ENCODE data around the gene ERICH2.

ERICH2 gene

DNA sequence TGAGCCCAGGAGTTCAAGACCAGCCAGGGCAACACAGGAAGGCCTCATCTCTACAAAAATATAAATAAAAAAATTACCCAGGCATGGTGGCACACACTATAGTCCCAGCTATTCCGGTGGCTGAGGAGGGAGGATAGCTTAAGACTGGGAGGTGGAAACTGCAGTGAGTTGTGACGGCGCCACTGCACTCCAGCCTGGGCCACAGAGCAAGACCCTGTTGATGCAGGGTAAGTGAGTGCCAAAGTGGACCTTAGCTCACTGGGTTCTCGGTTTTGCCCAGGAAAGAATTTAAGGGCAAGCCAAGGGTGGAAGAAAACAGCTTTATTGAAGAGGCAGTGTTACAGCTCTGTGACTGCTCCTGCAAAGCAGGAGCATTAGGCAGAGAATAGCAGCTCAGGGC, 6.9 kb upstream of the ERICH2 start:
- DNase-seq (ENCODE audit: low spot score): no peak

DNA sequence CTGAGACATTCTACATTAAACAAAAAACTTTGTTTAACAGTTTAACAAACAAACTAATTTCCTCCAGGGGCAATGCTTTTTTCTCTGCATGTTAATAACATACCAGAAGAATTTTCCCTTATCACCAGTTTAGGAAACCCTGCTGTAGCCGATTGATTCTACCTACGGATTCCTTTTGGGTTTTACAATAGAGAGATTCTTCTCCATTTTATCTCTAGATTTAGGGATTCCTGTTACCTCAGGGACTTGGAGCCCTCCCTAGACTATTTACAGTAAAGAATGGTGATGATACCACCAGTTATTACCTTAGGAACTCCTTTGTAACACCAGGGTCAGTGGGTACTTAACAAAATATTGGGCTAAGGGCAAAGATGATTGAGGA, 5.3 kb upstream of the ERICH2 start:
- DNase-seq (ENCODE audit: low spot score): no peak

DNA sequence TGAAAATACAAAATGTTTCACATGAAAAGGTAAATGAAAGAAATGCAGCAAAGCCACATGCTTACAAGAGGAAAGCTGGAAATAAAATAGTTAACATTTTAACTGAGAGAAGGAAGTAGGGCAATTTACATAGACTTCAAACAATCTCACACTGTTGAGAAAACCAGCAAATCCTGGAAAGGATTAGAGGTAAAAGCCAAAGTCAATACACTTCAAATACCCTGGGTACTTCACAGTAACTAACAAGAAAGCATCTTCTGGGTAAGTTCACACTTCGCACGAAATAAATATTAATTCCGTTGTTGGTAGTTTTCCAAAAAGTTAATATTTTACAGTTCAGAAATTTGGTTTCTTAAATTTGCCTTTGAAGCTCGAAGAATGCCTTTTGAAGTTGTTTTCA, 3.5 kb upstream of the ERICH2 start:
- DNase-seq (ENCODE audit: low spot score): no peak

DNA sequence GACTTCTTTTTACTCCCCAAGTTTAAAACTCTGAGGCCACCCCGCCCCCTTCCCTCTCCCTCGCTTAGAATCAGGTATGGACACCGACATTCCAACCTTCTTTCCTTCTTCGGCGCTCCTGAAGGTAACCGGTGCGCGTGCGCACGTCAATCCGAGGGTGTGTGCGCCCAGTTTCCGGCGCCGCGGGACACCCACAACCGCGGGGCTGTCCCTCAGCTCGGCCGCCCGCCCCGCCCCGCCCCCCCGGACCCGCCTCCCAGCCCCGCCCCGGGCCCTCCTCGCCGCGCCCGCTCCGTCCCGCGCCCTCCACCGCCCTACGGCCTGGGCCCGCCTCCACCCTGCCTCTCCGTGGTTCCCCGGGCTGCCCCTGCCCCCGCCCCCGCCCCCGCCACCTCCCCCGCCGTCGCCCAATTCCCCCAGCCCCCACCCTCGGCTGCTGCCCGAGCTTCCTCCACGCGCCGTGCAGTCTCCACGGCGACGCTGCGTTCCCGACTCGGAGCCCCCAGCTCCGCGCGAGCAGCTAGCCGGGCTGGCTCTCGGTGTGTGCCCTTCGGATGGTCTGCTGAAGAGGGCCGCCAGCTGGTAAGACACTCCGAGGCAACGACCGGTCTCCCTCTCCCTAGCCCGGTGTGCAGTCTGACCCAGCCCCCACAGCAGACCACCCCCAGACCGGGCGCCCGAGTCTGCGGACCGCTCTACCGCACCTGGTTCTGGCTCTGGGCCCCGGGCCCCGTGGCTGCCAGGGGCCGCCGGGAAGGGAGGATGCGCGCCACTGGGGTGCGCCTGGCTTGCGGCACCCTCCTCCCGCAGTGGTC, 635 bp downstream of the ERICH2 start:
- DNase-seq (ENCODE audit: low spot score): peak; percentile 19

DNA sequence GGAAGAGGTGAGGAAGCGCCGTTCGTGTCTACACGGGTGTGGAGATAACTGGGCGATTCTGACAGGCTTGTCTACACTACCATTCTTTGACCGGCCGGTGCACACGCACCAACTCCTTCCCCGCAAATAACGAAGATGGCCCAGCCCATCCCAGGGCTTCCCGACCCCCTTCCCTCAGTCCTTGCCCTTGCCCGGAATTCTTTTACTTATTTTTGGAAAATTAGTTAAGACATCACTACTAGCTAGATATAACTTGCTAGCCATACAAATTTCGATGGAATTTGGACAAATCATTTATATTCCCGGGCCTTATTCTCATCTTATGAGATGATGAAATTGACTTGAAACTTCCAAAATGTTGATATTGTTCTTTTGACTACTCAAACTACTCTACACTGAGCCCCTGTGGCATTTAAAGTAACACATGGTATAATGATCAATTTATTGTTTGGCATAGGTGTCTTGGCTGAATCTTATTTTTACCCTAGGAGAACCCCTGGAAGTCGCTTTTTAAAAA, 1.3 kb downstream of the ERICH2 start:
- DNase-seq (ENCODE audit: low spot score): peak; percentile 5

DNA sequence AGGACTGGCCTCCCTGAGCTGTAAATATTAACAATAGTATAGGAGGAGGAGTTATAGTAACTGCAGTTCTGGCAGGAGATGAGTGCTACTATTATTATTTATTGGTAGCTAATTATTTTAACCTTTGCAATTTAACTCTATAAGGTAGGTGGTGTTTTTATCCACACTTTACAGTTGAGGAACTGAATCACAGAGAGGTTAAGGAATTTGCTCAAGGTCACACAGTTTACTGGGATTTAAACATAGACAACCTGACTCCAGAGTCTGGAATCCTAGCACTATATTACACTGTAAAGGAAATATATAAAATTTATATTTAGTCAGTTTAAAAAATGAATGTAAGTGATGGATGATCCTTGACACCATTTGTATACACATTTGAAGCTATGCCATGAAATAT, 2.1 kb downstream of the ERICH2 start:
- DNase-seq (ENCODE audit: low spot score): no peak

DNA sequence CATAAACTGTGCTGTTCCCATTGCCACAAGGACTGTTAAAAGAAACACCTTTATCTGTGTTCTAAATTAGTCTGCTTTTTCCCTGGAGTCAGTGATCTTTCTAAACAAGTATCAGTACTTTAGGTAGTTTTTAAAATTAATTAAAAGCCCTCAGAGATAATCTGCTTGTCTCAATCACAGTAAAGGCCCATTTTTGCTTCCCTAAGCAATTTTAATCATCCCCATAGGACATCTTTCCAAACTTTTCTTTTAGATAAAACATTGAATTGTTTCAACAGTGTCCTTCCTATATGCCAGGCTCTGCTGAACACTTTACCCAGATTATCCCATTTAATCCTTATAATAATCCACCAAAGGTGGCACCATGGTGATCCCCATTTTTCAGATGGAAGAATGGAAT, 3.9 kb downstream of the ERICH2 start:
- DNase-seq (ENCODE audit: low spot score): no peak

DNA sequence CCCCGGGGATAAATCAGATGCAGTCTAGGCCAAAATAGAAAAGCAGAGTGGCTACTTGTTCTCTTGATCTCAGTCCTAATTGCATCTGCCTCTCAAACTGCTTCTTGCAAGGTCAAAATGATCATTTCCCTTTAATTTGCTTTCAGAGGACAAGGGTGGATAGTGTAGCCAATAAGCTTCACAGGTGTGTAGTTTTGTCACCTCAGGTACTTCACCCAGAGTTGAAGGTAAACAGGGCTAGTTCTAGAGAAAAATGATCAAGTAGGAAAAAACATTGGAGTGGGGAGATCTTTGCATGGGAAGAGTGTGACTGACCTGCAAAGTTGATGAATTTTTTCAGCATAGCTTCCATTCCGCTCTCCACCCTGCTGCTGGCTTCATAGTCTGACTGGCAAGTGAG, 8.7 kb downstream of the ERICH2 start:
- no peak for DNase-seq (ENCODE audit: low spot score)

DNA sequence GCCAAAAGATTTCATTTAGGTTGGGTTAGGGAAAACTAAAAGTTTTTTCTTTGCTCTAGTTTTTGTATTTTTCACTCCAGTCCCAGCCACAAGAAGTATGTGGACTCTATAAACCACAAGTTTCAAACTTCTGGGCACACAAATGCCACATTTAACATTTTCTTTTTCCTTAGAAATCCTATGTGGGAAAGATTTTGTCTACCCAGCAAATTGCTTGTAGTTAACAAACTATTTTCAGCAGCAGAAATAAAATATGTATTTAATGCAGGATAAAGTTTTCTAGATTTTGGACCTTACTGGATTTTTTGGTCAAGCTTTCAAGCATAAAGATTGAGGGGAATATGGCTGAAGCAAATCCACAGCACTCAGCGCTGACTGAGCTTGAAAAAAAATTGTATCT, 9.1 kb downstream of the ERICH2 start:
- no peak for DNase-seq (ENCODE audit: low spot score)

DNA sequence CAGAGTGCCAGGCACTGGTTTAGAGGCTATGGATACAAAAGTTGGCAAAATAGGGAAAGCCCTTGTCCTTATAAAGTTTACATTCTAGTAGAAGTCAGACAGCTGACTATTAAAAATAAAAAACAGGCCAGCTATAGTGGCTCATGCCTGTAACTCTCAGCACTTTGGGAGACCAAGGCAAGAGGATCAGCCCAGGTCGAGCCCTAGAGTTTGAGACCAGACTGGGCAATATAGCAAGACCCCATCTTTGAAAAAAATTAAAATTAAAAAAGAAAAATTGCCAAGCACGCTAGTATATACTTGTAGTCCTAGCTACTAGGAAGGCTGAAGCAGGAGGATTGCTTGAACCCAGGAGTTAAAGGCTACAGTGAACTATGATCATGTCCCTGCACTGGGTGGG, 12.5 kb downstream of the ERICH2 start:
- DNase-seq (ENCODE audit: low spot score): no peak

DNA sequence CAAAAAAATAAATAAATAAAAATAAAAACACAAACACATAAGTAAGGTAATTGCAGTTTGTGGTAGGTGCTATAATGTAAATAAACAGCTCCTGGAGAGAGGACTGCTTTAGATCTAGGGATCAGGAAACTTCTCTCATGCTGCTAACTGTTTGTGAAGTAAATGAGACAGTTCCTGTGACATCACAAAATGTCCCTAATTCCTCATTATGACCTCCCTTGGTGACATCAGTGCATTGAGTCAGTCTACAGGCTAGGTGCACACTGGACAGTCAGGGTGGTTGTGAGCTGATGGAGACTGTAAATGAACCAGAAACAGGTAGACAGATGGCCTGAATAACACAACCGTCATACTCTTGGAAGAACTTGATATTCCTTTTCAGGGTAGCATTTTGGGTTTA, 13.4 kb downstream of the ERICH2 start:
- DNase-seq (ENCODE audit: low spot score): no peak

DNA sequence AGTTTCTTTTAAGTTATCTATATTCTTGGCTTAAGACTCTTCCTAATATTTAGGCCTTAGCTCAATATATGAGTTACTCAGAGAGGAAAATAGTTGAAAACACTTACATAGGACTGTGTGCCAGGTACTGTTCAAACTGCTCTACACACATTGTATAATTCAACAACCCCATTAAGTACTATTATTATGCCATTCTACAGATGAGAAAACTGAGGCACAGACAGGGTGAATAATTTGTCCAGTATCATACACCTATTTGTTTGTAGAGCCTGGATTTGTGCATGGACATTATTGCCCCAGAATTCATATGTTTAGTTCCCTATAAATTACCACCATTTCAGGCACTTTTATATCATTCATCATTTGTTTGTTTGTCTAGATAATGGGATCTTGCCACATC, 28.8 kb downstream of the ERICH2 start:
- DNase-seq (ENCODE audit: low spot score): no peak

DNA sequence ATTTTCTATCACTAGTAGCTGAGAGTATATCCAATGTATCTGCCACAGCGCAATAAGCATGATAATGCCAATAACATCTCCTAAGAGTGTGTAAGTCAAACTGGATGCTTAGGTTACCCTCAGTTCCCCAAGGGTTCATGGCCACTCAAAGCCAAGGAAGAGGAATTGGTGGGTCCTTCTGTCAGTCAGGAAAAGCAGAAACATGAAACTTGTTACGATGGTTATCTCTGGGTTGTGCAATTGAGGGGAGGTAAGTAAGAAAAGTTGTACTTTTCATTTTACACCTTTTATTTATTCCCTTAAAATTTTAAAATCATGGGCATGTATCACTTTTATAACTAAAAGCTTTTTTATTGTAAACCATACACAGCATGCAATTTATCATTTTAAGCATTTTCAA, 36.4 kb downstream of the ERICH2 start:
- no peak for DNase-seq (ENCODE audit: low spot score)

DNA sequence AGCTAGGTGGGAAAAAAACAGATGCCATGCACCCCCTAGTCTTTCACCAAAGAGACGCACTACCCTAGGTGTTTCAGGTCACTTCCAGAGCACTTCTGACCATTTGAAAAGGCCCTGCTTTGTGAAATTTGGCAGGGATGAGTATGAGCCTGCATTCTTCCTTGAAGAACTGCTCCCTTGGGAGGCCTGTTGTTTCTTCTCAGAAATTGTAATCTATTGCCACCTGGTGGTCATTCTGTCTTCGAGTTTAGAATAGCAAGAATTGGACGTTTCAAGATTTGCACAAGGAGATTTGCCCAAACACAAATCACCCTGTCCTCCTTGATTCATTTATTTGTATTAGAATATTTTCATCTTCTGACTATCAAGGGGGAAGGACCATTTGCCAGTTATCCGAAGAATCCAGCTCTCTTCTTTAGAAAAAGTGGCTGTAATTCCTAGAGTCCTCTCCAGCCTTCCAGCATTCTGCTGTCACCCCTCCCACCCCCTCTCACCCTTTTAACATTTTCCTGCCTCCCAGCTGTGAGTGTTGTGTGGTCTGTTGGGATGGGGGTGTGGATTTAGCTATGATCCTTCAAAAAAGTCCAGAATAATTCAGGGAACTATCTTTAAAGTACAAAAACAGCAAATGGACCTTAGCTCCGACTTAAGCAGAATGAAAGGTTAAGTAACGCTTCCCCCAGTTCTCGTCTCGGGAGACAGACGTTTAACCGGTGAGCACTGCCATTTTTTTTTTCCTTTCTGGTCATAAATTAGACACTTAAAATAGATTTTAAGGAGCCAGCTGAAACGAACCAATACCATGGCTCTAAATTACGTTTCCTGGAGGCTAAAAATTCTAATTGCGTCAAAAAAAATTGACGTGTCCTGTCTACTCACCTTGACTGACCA, 42.8 kb downstream of the ERICH2 start:
- peak; percentile 73 for DNase-seq (ENCODE audit: low spot score)

DNA sequence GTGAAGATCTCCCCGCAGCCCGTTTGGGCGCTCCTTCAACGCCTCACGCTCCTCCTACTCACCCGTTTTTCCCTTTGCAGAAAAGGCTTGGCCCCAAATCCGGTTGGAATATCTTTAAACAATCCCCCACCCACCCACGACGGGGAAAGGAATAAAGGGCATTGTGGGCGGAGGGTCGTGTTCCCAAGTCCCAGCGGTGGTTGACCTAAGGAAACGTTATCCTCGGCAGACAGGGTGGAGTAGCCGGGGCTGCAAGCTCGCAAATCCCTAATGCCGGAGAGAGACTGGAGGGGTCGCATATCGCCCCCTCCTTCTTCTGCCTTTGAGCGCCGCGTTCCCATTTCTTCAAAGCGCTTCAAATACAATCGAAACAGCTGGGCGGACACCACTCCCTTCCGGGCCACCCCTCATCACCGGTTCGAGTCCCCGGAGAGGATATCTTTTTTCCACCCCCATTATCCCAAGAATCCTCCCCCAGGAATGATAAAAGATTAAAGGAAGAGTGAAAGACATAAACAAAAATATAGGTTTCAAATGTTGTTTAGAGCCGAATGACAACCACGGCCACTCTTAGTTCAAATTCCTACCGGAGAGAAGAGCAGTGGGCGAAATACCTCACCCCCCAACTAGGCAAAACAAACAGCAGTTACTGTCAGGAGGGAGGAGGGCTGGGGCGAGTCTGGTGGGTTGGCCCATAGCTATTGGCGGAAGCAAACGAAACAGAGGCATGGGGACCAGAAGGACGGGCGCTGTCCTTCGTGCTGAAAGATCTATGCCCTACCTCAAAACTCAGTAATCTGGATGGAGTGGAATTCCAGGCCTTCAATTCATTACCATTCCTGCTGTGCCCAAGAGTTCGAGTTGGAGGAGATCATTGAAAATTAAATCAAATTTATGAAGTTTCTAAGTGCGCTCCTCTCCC, 43.7 kb downstream of the ERICH2 start:
- DNase-seq (ENCODE audit: low spot score): no peak

DNA sequence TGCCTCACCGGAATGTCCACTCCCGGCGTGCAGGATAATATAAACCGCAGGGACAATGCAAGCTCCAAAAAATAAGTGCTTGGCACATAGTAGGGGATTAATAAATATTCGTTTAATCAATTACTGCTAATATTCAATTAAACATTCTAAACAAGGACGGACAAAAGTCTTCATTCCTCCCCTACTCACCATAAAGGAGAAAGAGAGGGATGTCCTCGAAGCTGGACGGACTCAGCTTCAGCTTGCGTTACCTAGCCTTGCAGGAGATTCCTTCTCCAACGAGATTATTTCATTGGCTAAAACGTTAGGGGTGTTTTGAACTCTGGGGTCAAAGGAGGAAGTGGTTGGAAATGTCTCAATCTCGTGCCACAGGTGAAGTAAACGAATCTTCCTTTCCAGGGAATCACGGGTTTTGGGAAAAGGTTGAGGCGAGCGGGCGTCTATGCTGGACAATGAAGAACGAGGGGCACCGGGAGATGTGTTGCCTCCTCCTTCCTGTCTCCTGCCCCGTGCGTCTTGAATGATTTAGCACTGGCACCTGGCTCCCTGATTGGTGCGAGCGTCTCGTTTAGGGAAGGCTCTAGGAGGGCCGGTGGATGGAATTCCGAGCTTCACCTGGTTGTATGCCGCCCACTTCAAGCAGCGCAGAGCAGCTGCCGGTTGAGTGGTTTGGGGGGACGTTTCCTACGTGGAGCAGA, 44.5 kb downstream of the ERICH2 start:
- no peak for DNase-seq (ENCODE audit: low spot score)

DNA sequence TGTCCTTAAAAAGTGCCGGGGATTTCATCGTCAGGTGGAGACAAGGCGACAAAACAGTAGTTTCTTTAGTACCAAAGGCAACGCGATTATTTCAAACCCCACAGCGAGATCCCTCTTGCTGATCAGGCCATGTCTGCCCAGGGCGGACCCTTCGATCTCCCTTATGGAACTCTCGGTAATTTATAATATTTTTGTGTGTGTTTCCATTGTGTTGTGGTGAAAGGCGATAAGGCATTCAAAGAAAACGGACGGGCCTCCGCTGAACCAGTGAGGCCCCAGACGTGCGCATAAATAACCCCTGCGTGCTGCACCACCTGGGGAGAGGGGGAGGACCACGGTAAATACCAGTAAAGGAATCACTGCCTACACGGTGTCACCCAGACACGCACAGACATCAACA, 45.1 kb downstream of the ERICH2 start:
- no peak for DNase-seq (ENCODE audit: low spot score)

DNA sequence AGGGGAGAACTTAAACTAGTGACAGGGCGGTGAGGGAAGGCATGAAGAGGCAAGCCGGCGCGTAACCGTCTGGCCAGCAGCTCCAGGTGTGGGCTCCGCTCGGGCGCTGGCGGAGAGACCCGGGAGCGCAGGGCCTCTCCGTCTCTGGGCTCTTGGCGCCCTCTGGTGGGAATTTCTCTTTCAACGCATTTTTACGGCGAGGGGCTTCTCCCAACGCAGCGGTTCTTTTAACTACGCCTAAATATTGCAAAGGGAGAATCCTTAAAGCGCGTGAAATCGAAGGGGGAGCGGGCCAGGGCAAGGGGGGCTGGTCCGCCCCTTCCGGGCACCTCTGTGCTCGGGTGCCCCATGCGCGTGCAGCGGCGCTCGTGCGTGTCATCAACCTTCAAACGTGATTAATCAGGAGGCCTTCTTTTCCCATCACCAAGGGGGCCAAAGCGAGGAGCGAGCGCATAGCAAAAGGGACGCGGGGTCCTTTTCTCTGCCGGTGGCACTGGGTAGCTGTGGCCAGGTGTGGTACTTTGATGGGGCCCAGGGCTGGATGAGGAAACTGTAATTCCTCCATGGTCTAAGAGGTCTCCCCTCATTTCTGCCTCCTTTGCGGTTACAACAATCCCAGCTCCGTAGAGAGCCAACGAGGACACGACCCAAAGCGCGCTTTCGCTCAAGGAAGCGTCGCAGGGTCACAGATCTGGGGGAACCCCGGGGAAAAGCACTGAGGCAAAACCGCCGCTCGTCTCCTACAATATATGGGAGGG, 45.7 kb downstream of the ERICH2 start:
- DNase-seq (ENCODE audit: low spot score): peak; percentile 56

DNA sequence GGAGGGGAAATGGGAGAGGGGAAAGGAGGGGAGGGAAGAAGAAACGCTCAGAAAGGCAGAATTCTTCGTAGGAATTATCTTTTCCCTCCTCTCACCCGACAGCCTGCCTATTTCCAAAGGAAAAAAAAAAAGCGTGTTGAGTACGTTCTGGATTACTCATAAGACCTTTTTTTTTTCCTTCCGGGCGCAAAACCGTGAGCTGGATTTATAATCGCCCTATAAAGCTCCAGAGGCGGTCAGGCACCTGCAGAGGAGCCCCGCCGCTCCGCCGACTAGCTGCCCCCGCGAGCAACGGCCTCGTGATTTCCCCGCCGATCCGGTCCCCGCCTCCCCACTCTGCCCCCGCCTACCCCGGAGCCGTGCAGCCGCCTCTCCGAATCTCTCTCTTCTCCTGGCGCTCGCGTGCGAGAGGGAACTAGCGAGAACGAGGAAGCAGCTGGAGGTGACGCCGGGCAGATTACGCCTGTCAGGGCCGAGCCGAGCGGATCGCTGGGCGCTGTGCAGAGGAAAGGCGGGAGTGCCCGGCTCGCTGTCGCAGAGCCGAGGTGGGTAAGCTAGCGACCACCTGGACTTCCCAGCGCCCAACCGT, 46.4 kb downstream of the ERICH2 start, which contains the start of gene GAD1:
Gene GAD1 (plus strand): TSS at position 384 of the 589 bp plus-strand sequence. CDS start 1,705 bp downstream, outside the sequence.
- DNase-seq (ENCODE audit: low spot score): no peak
